GM12878 (cell line): Measurements from ENCODE around the gene POU5F1.

ENCODE experiments used
- CEBPB ChIP-seq, 2 experiments: fragments of 150-350 bp in 1 of 2; IDR thresholded peaks; 2 replicates each; pipeline ENCODE4 v1.6.1; 2012 to 2014; ENCODE audit warnings: low read depth in 2 of 2, low read length in 2 of 2, borderline replicate concordance in 1 of 2, inconsistent platforms in 1 of 2
- EZH2 ChIP-seq: IDR thresholded peaks from 2 replicates; pipeline ENCODE4 v1.6.1; 2012; ENCODE audit warnings: low read depth, mild to moderate bottlenecking, control low read depth, inconsistent platforms, low read length, borderline replicate concordance; ENCODE audit not compliant: control insufficient read depth
- RAD21 ChIP-seq: IDR thresholded peaks from 2 replicates; pipeline ENCODE4 v1.6.1; 2011; ENCODE audit warnings: mild to moderate bottlenecking, low read depth, low read length, moderate library complexity; ENCODE audit not compliant: insufficient read depth
- TF ChIP-seq, protein P1 (sequence below): fragments of 150-350 bp; IDR thresholded peaks from 2 replicates; pipeline ENCODE4 v1.6.1; 2016; ENCODE audit warnings: low read depth, low read length

DNA sequence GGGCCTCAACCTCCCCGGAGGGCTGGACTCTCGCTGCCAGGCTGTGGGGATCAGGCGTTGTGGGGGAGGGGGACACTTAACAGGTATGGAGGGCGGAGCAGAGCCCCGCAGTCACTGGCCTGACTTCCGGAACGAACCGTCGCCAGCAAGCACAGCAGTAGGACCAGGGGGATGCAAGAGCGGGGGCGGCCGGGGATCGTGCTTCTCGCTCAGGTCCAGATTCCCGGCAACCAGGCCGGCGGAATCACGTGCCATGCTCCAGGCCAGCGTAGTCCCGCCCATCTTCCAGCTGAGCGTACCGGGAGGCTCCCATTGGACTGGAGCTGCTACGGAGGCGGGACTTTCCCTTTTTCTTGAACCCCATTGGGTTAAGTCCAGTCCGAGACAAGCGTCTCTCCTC is 10.0 kb upstream of the POU5F1 start:
- no peak for TF ChIP-seq RAD21
- TF ChIP-seq CEBPB (IDR thresholded peaks at IDR 0.05; ENCODE audit: borderline replicate concordance in 1 of 2, low read depth in 2 of 2, low read length in 2 of 2): no peak
- TF ChIP-seq EZH2: no peak
- TF ChIP-seq, protein P1, sequence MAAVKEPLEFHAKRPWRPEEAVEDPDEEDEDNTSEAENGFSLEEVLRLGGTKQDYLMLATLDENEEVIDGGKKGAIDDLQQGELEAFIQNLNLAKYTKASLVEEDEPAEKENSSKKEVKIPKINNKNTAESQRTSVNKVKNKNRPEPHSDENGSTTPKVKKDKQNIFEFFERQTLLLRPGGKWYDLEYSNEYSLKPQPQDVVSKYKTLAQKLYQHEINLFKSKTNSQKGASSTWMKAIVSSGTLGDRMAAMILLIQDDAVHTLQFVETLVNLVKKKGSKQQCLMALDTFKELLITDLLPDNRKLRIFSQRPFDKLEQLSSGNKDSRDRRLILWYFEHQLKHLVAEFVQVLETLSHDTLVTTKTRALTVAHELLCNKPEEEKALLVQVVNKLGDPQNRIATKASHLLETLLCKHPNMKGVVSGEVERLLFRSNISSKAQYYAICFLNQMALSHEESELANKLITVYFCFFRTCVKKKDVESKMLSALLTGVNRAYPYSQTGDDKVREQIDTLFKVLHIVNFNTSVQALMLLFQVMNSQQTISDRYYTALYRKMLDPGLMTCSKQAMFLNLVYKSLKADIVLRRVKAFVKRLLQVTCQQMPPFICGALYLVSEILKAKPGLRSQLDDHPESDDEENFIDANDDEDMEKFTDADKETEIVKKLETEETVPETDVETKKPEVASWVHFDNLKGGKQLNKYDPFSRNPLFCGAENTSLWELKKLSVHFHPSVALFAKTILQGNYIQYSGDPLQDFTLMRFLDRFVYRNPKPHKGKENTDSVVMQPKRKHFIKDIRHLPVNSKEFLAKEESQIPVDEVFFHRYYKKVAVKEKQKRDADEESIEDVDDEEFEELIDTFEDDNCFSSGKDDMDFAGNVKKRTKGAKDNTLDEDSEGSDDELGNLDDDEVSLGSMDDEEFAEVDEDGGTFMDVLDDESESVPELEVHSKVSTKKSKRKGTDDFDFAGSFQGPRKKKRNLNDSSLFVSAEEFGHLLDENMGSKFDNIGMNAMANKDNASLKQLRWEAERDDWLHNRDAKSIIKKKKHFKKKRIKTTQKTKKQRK: no peak
